H9 (cell line): Measurements from ENCODE around the gene SIGMAR1. TPM values are rescaled to one million over a fixed set of nuclear protein-coding genes. Genes with fewer than 3 reads are reported as not detected.
A peak's percentile ranks its signal among the peaks of the same experiment; 100 is the strongest.

Experiments used
- DNase-seq: peaks from one replicate; pipeline ENCODE4 v3.0.0-alpha.2; 2017
- H2AFZ ChIP-seq: one replicate; pipeline ENCODE4 v1.6.1; 2013; ENCODE audit warnings: mild to moderate bottlenecking, low read length, control low read depth, moderate library complexity
- H2AK5ac ChIP-seq: 2 replicates; pipeline ENCODE4 v1.6.1; 2013; ENCODE audit warnings: low read length, control low read depth, mixed read lengths; ENCODE audit not compliant: insufficient read length
- H2BK120ac ChIP-seq: one replicate; pipeline ENCODE4 v1.6.1; 2013; ENCODE audit warnings: low read depth, mild to moderate bottlenecking, low read length, control low read depth, inconsistent platforms; ENCODE audit not compliant: poor library complexity, severe bottlenecking
- H2BK12ac ChIP-seq: 2 replicates; pipeline ENCODE4 v1.6.1; 2013; ENCODE audit warnings: low read length, control low read depth, mixed read lengths, low read depth; ENCODE audit not compliant: insufficient read length
- H2BK15ac ChIP-seq: 2 replicates; pipeline ENCODE4 v1.6.1; 2013; ENCODE audit warnings: low read depth, low read length, control low read depth
- H2BK20ac ChIP-seq: one replicate; pipeline ENCODE4 v1.6.1; 2013; ENCODE audit warnings: low read depth, mild to moderate bottlenecking, low read length, control low read depth, inconsistent platforms; ENCODE audit not compliant: poor library complexity, severe bottlenecking
- H2BK5ac ChIP-seq: 2 replicates; pipeline ENCODE4 v1.6.1; 2013; ENCODE audit warnings: low read length, control low read depth, mixed read lengths; ENCODE audit not compliant: insufficient read length
- H3K14ac ChIP-seq: 2 replicates; pipeline ENCODE4 v1.6.1; 2013; ENCODE audit warnings: low read length, control low read depth; ENCODE audit not compliant: insufficient read depth
- H3K18ac ChIP-seq: 2 replicates; pipeline ENCODE4 v1.6.1; 2013; ENCODE audit warnings: low read depth, mild to moderate bottlenecking, mixed read lengths, low read length, control low read depth; ENCODE audit not compliant: insufficient read length
- H3K23ac ChIP-seq: 2 replicates; pipeline ENCODE4 v1.6.1; 2013; ENCODE audit warnings: low read length, control low read depth, mixed read lengths, low read depth; ENCODE audit not compliant: insufficient read length
- H3K23me2 ChIP-seq: 2 replicates; pipeline ENCODE4 v1.6.1; 2013; ENCODE audit warnings: low read depth, mild to moderate bottlenecking, mixed read lengths, low read length, control low read depth; ENCODE audit not compliant: insufficient read length, poor library complexity, severe bottlenecking
- H3K27ac ChIP-seq: 2 replicates; pipeline ENCODE4 v1.5.1; 2013; ENCODE audit warnings: low read length, control low read depth, mixed read lengths, low read depth; ENCODE audit not compliant: insufficient read length
- H3K27me3 ChIP-seq: 2 replicates; pipeline ENCODE4 v1.6.1; 2013; ENCODE audit warnings: low read length, control low read depth, inconsistent platforms; ENCODE audit not compliant: insufficient read depth
- H3K4ac ChIP-seq: 2 replicates; pipeline ENCODE4 v1.6.1; 2013; ENCODE audit warnings: low read depth, mild to moderate bottlenecking, control low read depth, inconsistent platforms, low read length, moderate library complexity
- H3K4me1 ChIP-seq: 2 replicates; pipeline ENCODE4 v1.6.1; 2013; ENCODE audit warnings: low read length, control low read depth, inconsistent platforms; ENCODE audit not compliant: insufficient read depth
- H3K4me2 ChIP-seq: 2 replicates; pipeline ENCODE4 v1.6.1; 2013; ENCODE audit warnings: low read length, control low read depth, mixed read lengths; ENCODE audit not compliant: insufficient read length, insufficient read depth
- H3K56ac ChIP-seq: 2 replicates; pipeline ENCODE4 v1.6.1; 2013; ENCODE audit warnings: low read depth, mild to moderate bottlenecking, mixed read lengths, low read length, control low read depth; ENCODE audit not compliant: insufficient read length
- H3K79me1 ChIP-seq: 2 replicates; pipeline ENCODE4 v1.6.1; 2013; ENCODE audit warnings: low read depth, mild to moderate bottlenecking, moderate library complexity, low read length, control low read depth, inconsistent platforms; ENCODE audit not compliant: insufficient read depth, poor library complexity, severe bottlenecking
- H3K79me2 ChIP-seq: 2 replicates; pipeline ENCODE4 v1.6.1; 2013; ENCODE audit warnings: low read length, control low read depth, inconsistent platforms; ENCODE audit not compliant: insufficient read depth
- H3K9ac ChIP-seq: 2 replicates; pipeline ENCODE4 v1.6.1; 2013; ENCODE audit warnings: low read length, control low read depth, mixed read lengths; ENCODE audit not compliant: insufficient read length; ENCODE audit errors: extremely low read depth
- H3K9me3 ChIP-seq: one replicate; pipeline ENCODE4 v1.6.1; 2013; ENCODE audit warnings: low read depth, low read length, inconsistent platforms; ENCODE audit not compliant: control insufficient read depth
- H3T11ph ChIP-seq: one replicate; pipeline ENCODE4 v1.6.1; 2013; ENCODE audit warnings: mild to moderate bottlenecking, low read length, control low read depth, inconsistent platforms
- H4K20me1 ChIP-seq: one replicate; pipeline ENCODE4 v1.6.1; 2013; ENCODE audit not compliant: control insufficient read depth, insufficient read length, insufficient read depth
- H4K5ac ChIP-seq: 2 replicates; pipeline ENCODE4 v1.6.1; 2013; ENCODE audit warnings: low read depth, mild to moderate bottlenecking, mixed read lengths, low read length, control low read depth; ENCODE audit not compliant: insufficient read length
- H4K8ac ChIP-seq: replicated peaks from 2 replicates; pipeline ENCODE4 v1.6.1; 2013; ENCODE audit warnings: low read length, control low read depth, mixed read lengths, low read depth; ENCODE audit not compliant: insufficient read length
- H4K91ac ChIP-seq: 2 replicates; pipeline ENCODE4 v1.6.1; 2013; ENCODE audit warnings: low read depth, mild to moderate bottlenecking, moderate library complexity, mixed read lengths, low read length, control low read depth; ENCODE audit not compliant: insufficient read length
- H3K27ac Mint-ChIP-seq, 3 experiments: 2 replicates in 2 of 3; 3 replicates in 1 of 3; pipeline ENCODE4 v1.8.0; 2020 to 2021; ENCODE audit warnings: mixed read lengths in 3 of 3, mild to moderate bottlenecking in 1 of 3, moderate library complexity in 1 of 3
- H3K27me3 Mint-ChIP-seq: 2 replicates; pipeline ENCODE4 v1.8.0; 2021; ENCODE audit warnings: low read depth, mild to moderate bottlenecking, moderate library complexity, mixed read lengths
- H3K36me3 Mint-ChIP-seq, 3 experiments: 2 replicates in 2 of 3; 3 replicates in 1 of 3; pipeline ENCODE4 v1.8.0; 2020 to 2021; ENCODE audit warnings: low read depth in 3 of 3, mixed read lengths in 3 of 3; ENCODE audit not compliant: insufficient read depth in 1 of 3
- H3K4me1 Mint-ChIP-seq, 2 experiments: 2 replicates each; pipeline ENCODE4 v1.8.0; 2020; ENCODE audit warnings: mixed read lengths in 2 of 2
- H3K4me3 Mint-ChIP-seq, 2 experiments: 2 replicates in 1 of 2; 3 replicates in 1 of 2; pipeline ENCODE4 v1.8.0; 2020 to 2021; ENCODE audit warnings: mild to moderate bottlenecking in 2 of 2, mixed read lengths in 2 of 2, moderate library complexity in 1 of 2
- H3K9me3 Mint-ChIP-seq, 2 experiments: 2 replicates in 1 of 2; 3 replicates in 1 of 2; pipeline ENCODE4 v1.8.0; 2020; ENCODE audit warnings: mild to moderate bottlenecking in 2 of 2, mixed read lengths in 2 of 2, moderate library complexity in 1 of 2
- WGBS: extraction: QIAGEN DNeasy Blood & Tissue Kit; methylation state at CpG from one replicate; pipeline ENCODE4 v1.1.7; 2013; ENCODE audit warnings: missing lambda C conversion rate, low lambda C conversion rate, mixed read lengths; ENCODE audit not compliant: insufficient read length; ENCODE audit errors: extremely low coverage; 5-methylcytosine and 5-hydroxymethylcytosine counted together
- total RNA-seq: library from RNA; stranded (reverse); gene quantifications from 2 replicates; pipeline ENCODE4 v1.2.1, GENCODE V29; 2021
- TF ChIP-seq, protein P1 (sequence below): fragments of 200-600 bp; sonication (generic); conservative IDR thresholded peaks from 3 replicates; pipeline ENCODE4 v1.8.0; 2021; ENCODE audit warnings: antibody characterized with exemption, mild to moderate bottlenecking

The SIGMAR1 gene
- total RNA-seq, 1 experiment from 2014 or later: 68.3 TPM

DNA sequence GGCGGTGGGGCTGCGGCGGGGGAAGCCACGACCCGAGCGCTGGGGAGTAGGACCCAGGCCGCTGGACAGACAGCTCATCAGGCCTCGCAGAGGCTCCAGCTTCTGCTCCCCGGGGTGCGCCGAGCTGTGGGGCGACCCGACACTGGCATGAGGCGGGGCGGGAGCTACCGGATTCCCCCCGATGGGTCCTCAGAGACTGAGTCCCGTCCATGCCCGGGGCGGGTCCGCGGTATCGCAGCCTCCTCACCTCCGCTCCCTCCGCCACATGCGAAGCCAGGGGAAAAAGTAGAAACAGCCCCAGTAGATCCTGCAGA is 27.4 kb upstream of the SIGMAR1 start:
- Histone ChIP-seq H3K4ac (no peak overlapping the region), H2BK20ac (no peak overlapping the region), H3K18ac (no peak overlapping the region), H3K9me3 (no peaks in the 10 kb centered on the region), H3K56ac (no peak overlapping the region), H2AFZ (no peak overlapping the region), H3K23ac (no peak overlapping the region), H2BK120ac (no peak overlapping the region), H3K79me2 (no peaks in the 10 kb centered on the region), H4K8ac (no peak overlapping the region), H3K27ac (no peak overlapping the region), H2BK15ac (no peak overlapping the region), H3T11ph (no peak overlapping the region), H4K5ac (no peak overlapping the region), H4K20me1 (no peaks in the 10 kb centered on the region), H3K79me1 (no peaks in the 10 kb centered on the region), H2BK12ac (no peak overlapping the region), H4K91ac (no peak overlapping the region), H2AK5ac (no peak overlapping the region), H3K23me2 (peaks cover 13% of the 10 kb centered on the region), H3K4me1 (no peaks in the 10 kb centered on the region), H2BK5ac (no peak overlapping the region), H3K14ac (no peak overlapping the region), H3K27me3 (no peaks in the 10 kb centered on the region), H3K9ac (no peak overlapping the region), H3K4me2 (peak overlapping the region; percentile 87)
- TF ChIP-seq, protein P1, sequence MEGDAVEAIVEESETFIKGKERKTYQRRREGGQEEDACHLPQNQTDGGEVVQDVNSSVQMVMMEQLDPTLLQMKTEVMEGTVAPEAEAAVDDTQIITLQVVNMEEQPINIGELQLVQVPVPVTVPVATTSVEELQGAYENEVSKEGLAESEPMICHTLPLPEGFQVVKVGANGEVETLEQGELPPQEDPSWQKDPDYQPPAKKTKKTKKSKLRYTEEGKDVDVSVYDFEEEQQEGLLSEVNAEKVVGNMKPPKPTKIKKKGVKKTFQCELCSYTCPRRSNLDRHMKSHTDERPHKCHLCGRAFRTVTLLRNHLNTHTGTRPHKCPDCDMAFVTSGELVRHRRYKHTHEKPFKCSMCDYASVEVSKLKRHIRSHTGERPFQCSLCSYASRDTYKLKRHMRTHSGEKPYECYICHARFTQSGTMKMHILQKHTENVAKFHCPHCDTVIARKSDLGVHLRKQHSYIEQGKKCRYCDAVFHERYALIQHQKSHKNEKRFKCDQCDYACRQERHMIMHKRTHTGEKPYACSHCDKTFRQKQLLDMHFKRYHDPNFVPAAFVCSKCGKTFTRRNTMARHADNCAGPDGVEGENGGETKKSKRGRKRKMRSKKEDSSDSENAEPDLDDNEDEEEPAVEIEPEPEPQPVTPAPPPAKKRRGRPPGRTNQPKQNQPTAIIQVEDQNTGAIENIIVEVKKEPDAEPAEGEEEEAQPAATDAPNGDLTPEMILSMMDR: no peak
- peaks cover 6% of the 10 kb centered on the region for H3K27me3 Mint-ChIP-seq
- no peak for DNase-seq
- peak overlapping the region; percentile 88 to 92 for H3K4me3 Mint-ChIP-seq
- no CpG with 5 or more reads among the region's 26 CpGs for WGBS
- peaks cover 7 to 8% of the 10 kb centered on the region in 2 experiments for H3K4me1 Mint-ChIP-seq
- peaks cover 24 to 25% (median 24%) of the 10 kb centered on the region in 3 experiments for H3K36me3 Mint-ChIP-seq
- H3K9me3 Mint-ChIP-seq: peaks cover 10 to 13% of the 10 kb centered on the region in 2 experiments
- H3K27ac Mint-ChIP-seq: no peak overlapping the region
